NCI-H748 (cell line): Measurements from ENCODE around the gene MSANTD1.

ENCODE experiments used
- DNase-seq: peaks from one replicate; lab custom pipeline; 2025; ENCODE audit not compliant: unreplicated experiment; lab: John Stamatoyannopoulos, UW

Gene MSANTD1

DNA sequence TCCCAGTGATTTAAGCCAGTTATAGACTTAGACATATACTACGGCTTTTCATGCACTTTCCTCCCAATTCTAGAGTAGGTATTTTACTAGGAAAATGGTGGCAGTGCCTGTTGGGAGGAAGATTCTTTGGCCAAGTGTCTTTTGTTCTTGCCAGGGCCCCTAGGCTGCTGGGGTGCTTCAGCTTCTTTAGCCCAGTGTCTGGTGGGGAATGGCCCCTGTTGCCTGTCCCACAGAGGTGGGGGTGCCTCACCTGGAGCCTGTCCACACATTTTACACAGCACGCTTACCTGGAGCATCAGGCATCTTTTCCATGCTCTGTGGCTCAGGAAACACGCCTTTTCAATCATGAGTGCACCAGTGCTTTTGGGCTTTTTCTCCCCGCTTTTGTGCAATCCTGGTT, 33.2 kb upstream of the MSANTD1 start:
- DNase-seq: no peak

GRCh38 chr4:3217266-3217665, 31.7 kb upstream of the MSANTD1 start:
- DNase-seq: no peak

DNA sequence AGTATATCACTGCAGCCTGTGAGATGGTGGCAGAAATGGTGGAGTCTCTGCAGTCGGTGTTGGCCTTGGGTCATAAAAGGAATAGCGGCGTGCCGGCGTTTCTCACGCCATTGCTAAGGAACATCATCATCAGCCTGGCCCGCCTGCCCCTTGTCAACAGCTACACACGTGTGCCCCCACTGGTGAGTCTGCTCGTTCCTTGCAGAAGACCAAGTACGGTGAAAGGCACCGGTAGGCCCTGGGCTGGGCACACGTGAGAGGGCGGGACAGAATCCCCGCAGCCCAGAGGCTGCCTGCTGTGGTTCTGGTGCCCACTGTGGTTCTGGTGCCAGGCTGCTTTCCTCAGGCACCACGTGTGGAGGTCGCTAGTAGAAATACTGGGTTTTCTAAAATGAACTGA, 31.2 kb upstream of the MSANTD1 start:
- DNase-seq: no peak

- DNase-seq: no peak
Observed at GRCh38 chr4:3218824-3219760, 29.9 kb upstream of the MSANTD1 start.

DNA sequence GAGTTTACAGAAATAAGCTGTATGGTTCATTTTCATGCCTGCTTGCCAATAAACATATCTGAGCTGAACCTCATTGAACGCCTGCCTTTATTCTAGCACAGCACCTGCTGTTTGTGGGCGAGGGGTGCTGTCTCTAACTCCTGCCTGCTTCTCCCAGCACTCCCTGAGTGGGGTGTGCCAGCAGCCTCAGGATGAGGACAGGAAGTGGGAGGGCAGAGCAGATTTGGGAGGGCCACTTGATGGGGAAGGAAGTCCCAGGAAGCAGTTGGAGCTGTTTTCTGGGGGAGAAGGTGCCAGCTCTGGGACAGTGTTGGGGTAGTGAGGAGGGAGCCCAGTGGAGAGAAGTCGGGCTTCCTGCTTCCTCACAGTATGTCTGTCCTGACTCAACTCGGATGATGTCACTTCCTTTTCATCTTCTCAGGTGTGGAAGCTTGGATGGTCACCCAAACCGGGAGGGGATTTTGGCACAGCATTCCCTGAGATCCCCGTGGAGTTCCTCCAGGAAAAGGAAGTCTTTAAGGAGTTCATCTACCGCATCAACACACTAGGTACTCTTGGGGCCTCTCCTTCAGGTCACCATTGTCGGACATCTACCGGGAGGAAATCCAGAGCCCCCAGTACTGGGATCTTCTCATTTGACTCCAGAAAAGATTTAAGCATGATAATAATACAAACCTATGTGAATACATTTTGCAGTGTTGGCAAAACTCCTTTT, 29.0 kb upstream of the MSANTD1 start:
- no peak for DNase-seq

DNA sequence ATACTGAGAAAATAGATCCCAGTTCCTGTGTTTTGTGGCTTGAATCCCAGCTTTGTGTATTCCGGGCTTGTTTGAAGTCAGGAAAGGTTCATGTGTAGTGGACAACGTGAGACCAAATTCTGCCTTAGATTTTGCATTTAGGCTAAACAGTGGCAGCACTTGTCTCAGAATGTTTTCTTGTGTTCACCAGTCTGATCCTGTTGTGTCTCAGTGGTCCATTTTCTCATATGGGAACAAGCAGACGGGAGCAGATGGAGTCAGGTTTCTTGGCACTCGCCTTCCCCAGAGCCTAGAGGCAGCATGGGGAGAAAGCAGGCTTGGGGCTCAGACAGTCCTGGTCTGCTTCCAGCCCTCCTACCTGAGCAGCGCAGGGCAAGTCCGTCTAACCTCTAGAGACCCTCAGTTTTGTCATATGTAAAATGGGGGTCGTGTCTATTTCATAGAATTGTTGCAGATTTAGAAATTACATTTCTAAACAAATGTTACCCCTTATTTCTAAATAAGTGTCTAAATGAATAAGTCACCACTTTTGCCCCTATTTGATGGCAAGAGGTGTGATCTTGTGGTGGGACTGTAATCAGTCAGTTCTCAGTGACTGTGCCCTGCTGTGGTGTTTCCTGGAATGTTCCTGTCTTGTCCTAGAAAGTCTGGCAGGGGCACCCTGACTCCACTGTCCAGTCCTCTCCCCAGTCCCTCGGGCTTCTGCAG, 28.3 kb upstream of the MSANTD1 start:
- DNase-seq: no peak

GRCh38 chr4:3221184-3221494, 27.8 kb upstream of the MSANTD1 start:
- DNase-seq: no peak

- DNase-seq: no peak
Observed at GRCh38 chr4:3221996-3222395, 27.0 kb upstream of the MSANTD1 start.

DNA sequence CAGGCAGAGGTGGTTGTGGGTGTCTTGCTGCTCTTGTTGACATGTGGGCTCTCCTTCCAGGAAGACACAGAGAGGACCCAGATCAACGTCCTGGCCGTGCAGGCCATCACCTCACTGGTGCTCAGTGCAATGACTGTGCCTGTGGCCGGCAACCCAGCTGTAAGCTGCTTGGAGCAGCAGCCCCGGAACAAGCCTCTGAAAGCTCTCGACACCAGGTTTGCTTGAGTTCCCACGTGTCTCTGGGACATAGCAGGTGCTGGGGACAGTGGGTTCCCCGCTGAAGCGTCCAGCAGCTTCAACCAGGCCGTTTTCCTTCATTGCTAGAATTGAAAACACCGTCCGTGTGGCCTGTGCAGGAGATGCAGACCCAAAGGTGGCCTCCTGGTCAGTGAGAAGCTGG, 25.6 kb upstream of the MSANTD1 start:
- no peak for DNase-seq

- no peak for DNase-seq
Observed at GRCh38 chr4:3223956-3224748, 24.8 kb upstream of the MSANTD1 start.

- DNase-seq: no peak
Observed at GRCh38 chr4:3225071-3225850, 23.7 kb upstream of the MSANTD1 start.

- DNase-seq: no peak
Observed at GRCh38 chr4:3225936-3226335, 23.0 kb upstream of the MSANTD1 start.

GRCh38 chr4:3226467-3226866, 22.5 kb upstream of the MSANTD1 start:
- no peak for DNase-seq

DNA sequence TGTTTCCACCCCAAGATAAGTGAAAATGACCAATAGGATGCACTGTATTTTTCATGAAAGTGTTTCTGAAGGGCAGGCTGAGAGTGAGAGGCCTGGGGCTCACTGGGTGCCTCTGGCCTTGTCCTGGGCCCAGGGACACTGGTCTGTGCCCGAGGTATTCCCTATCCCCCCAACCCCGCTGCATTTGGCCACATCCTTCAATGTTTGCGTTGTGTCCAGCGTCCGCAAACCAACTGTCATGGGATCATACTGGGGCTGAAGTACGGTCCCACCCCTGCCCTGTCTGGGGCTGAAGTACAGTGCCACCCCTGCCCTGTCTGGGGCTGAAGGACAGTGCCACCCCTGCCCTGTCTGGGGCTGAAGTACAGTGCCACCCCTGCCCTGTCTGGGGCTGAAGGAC, 22.0 kb upstream of the MSANTD1 start:
- no peak for DNase-seq

GRCh38 chr4:3227878-3228675, 20.9 kb upstream of the MSANTD1 start:
- no peak for DNase-seq

DNA sequence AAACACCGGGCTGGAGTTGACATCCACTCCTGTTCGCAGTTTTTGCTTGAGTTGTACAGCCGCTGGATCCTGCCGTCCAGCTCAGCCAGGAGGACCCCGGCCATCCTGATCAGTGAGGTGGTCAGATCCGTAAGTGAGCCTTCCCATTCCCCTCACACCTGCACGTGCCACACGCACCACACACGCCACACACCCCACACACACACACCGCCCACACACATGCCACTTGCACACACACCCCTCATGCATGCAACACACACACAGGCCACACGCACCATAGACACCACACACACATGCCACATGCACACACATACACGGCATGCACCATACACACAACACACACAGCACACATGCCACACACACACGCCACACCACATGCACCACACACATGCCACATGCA, 20.1 kb upstream of the MSANTD1 start:
- no peak for DNase-seq

GRCh38 chr4:3229328-3229727, 19.6 kb upstream of the MSANTD1 start:
- no peak for DNase-seq

DNA sequence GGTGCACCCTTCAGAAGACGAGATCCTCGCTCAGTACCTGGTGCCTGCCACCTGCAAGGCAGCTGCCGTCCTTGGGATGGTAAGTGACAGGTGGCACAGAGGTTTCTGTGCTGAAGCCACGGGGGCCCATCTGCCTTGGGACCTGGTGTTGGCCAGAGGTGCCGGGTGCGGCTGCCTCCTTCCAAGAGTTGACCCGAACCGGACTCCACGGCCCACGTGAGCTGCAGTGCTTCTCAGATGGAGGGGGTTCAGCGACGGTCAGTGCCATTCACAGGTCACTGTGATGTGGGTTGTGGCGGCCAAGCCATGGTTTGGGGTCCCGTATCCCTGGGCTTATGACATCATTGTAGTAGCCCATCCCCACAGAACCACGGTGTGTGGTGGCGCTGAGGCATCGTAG, 19.0 kb upstream of the MSANTD1 start:
- no peak for DNase-seq

DNA sequence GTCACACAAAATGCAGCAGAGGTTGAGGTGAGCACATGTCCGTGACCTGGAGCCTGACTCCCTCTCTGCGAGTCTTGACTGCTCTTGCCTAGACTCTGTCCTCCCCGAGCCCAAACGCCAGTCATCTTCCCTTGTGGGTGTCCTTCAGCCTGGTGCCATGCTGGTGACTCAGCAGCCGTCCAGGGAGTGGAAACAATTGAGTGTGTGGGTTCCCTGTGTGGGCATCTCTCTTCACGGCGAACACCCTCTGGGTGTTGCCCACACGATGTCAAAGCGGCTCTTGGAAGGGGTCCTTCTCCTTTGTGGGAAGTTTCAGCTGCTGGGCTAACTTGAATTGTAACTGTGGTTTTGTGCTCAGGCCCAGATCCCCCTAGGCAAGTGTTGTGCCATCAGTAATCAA, 17.5 kb upstream of the MSANTD1 start:
- DNase-seq: no peak

DNA sequence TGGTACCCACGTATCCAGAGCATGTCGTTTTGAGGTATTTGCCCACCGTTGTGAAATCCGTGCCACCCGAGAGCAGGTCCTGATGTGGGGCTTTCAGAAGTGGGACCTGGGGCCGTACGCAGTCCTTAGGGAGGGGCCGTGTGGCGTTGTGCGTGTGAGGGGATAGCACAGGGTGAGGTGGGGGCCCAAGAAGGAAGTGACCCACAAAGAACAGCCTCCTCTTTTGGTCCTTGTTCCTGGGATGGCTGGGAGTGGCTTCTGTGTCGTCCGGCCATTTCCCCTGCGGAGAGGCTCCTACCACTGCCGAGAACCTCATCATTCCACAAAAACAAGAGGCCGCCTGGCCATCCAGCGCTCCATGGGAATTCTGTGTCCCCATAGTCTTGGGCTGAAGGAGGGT, 17.0 kb upstream of the MSANTD1 start:
- no peak for DNase-seq
